Brain microvascular endothelial cell (primary cell): Measurements from ENCODE around the gene HOXB6.
A peak's percentile ranks its signal among the peaks of the same experiment; 100 is the strongest.

ENCODE experiments used
- DNase-seq: peaks from one replicate; pipeline ENCODE4 v3.0.0-alpha.2; 2020
- H3K27ac ChIP-seq: fragments of 250-450 bp; sonication (Bioruptor Pico); 2 replicates; pipeline ENCODE4 v1.5.1; 2020; ENCODE audit warnings: mild to moderate bottlenecking, moderate library complexity
- H3K27me3 ChIP-seq: fragments of 250-450 bp; sonication (Bioruptor Pico); replicated peaks from 2 replicates; pipeline ENCODE4 v1.5.1; 2020; ENCODE audit warnings: mild to moderate bottlenecking
- H3K36me3 ChIP-seq: fragments of 250-450 bp; sonication (Bioruptor Pico); replicated peaks from 2 replicates; pipeline ENCODE4 v1.5.1; 2020; ENCODE audit warnings: mild to moderate bottlenecking
- H3K4me3 ChIP-seq: 2 replicates; pipeline ENCODE4 v1.5.1; 2011; ENCODE audit warnings: low read depth, mild to moderate bottlenecking, control low read depth, low read length, moderate library complexity
- in situ Hi-C: cut with HindIII; loops from 2 replicates; pipeline ENCODE4 v1.10.0; 2017; ENCODE audit warnings: low sequenced_read_pairs, low pct_ligation_motif_present
- TF ChIP-seq, protein P1 (sequence below): IDR thresholded peaks from 2 replicates; pipeline ENCODE4 v1.5.1; 2011; ENCODE audit warnings: low read depth, mild to moderate bottlenecking, moderate library complexity, low read length, control low read depth, inconsistent platforms; ENCODE audit errors: missing control alignments

Gene HOXB6

DNA sequence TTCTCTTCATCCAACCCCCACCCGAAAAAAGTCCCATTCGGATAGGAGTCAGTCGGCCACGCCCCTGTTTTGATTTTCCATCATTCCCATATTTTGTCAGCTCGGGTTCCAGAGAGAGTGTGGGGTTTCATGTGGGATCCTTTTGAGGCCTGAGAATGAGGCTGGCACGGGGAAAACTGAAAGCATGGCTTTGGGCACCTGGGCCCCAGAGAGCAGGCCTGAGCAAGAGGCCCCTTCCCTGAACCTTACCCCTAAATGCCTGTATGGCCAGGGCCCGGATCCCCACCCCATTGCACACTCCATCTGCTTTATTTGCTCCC is 22.1 kb downstream of the HOXB6 start:
- no peak for DNase-seq
- Histone ChIP-seq H3K27ac (no peak overlapping the region), H3K4me3 (no peak overlapping the region), H3K36me3 (no peaks in the 10 kb centered on the region), H3K27me3 (peaks cover 93% of the 10 kb centered on the region)
- TF ChIP-seq, protein P1, sequence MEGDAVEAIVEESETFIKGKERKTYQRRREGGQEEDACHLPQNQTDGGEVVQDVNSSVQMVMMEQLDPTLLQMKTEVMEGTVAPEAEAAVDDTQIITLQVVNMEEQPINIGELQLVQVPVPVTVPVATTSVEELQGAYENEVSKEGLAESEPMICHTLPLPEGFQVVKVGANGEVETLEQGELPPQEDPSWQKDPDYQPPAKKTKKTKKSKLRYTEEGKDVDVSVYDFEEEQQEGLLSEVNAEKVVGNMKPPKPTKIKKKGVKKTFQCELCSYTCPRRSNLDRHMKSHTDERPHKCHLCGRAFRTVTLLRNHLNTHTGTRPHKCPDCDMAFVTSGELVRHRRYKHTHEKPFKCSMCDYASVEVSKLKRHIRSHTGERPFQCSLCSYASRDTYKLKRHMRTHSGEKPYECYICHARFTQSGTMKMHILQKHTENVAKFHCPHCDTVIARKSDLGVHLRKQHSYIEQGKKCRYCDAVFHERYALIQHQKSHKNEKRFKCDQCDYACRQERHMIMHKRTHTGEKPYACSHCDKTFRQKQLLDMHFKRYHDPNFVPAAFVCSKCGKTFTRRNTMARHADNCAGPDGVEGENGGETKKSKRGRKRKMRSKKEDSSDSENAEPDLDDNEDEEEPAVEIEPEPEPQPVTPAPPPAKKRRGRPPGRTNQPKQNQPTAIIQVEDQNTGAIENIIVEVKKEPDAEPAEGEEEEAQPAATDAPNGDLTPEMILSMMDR = no peak
- in situ Hi-C loops = no loop called here

DNA sequence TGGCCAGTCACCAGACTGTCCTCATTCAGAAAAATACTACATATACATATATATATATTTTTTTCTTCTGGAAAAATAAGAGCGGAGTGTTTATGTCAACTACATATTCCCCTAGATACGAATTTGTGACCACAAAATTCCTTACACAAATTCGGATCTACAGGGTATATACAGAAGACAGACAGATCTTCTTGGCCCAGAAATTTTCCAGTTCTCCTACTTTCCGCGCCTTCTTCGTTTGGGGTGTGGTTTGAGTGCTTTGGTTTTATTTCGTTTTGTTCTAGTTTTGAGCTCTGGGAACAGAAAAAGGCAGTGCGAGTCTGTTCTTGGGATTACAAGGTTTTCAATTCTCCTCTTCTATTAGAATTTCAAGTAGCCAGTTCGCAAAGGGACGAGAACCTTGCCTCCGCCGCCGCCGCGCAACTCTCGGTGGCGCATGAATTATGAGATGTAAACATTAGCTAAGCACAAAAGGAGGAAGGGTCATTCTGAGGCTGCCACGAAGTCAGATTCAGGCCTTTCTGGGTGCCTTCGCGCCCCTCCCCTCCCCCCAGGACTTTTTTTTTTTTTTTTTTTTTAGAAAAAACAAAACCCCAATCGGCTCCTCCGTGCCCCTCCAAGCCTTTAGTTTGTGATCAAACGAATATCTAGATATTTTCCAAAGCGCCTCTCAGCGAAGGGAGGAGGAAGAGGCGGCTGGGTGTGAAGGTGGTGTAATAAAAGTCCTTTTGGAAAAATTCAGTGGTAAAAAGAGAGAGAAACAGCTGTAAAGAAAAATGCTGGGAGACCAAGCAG is 24.8 kb downstream of the HOXB6 start:
- in situ Hi-C loops = no loop called here
- Histone ChIP-seq H3K36me3 (no peaks in the 10 kb centered on the region), H3K27me3 (peaks cover 91% of the 10 kb centered on the region), H3K4me3 (peak overlapping the region; percentile 58), H3K27ac (no peak overlapping the region)
- DNase-seq = no peak
- TF ChIP-seq, protein P1 = no peak

DNA sequence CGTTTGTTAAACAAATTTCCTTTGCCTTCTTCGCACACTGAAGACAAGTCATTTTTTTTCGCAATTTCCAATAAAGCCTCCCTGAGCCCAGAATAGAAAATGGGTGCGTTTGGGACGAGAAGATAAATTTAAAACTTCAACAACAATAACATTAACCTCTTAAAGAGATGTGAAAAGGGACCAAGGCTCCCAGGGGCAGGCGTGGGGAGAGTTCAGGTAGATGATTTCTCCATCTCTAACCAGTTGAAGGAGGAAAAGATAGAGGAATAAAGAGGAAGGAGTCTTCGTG is 25.4 kb downstream of the HOXB6 start:
- Histone ChIP-seq H3K36me3 (no peaks in the 10 kb centered on the region), H3K27ac (no peak overlapping the region), H3K27me3 (peaks cover 93% of the 10 kb centered on the region), H3K4me3 (peak overlapping the region; percentile 5)
- in situ Hi-C loops = no loop called here
- no peak for DNase-seq
- TF ChIP-seq, protein P1 = no peak

DNA sequence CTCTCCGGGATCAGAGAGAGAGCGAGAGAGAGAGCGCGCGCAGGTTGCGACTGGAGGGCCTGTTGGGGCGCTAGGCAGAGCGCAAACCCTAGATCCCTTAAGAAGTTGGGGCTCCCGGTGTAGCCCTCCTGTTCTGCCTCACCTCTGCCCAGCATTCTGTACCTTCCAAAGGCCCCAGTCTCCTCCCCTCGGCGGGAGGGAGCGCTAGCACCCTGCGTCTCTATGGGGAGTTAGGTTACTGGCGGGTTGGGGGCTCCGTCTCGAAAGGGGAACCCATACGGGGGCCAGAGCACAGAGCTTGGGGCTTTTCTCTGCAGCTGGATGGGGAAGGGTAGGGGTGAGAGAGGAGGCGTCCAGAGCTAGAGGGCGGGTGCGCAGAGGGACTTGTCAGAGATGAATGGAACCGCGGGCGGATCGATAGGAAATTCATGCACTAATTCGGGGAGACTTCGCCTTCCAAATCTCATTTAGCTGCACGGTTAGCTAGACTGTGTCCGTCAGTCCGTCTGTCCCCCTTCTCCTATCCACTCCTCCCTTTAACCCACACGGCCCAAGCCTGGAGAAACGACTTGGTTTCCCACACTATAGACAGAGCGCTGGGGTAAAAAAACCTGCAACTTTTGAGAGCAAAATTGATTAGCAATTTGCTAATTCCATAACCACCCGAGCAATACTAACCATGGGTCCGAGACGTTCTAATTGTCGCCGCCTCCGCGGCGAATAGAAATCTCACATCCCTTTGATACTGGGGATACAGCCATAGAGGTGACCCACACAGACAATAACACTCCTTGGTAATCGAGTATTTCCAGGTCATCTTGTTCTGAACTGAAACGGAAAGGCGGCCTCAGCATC is 25.9 kb downstream of the HOXB6 start:
- no peaks in the 10 kb centered on the region for H3K36me3 ChIP-seq
- in situ Hi-C loops = no loop called here
- peak overlapping the region; percentile 54 for H3K4me3 ChIP-seq
- H3K27ac ChIP-seq = no peak overlapping the region
- DNase-seq = no peak
- H3K27me3 ChIP-seq = peaks cover 92% of the 10 kb centered on the region
- TF ChIP-seq, protein P1 = no peak

DNA sequence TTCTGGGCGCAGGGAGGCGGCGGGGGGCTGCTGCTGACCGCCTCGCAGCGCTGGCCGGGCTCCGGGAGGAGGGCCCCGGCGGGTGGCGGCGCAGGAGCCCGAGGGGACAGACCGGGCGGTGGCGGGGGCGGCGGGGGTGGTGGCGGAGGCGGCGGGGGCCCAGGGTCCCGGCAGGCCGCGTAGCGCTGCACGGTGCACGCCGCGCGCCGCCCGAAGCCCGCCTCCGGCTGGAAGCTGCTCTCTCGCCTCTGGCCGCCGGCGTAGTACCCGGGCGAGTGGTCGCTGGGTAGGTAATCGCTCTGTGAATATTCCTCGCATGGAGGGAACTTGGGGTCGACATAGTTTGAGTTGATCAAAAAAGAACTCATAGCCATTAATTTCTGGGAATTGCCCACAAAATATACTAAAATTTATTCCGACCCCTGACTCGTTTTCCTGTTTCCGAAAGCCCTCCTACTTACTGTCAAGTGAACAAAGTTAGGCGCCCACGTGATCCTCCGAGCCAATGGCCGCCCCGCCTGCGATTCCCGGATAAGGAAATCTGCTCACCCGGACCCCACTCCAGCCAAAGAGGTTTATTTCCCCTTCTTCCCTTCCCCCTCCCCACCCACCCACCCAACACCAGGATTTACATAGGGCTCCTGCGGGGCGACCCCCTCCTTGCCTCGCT is 26.7 kb downstream of the HOXB6 start, which contains the start of gene HOXB4:
TSS of gene HOXB4 (minus strand) at position 405 of the 670 bp plus-strand sequence. CDS start at position 374, 31 bp downstream.
- TF ChIP-seq, protein P1 = no peak
- Histone ChIP-seq H3K27ac (no peak within 1 kb of the TSS), H3K4me3 (peak within 1 kb of the TSS; percentile 54), H3K36me3 (no peaks in the 10 kb centered on the region), H3K27me3 (peaks cover 92% of the 10 kb centered on the region)
- in situ Hi-C loops = no loop called here
- no peak for DNase-seq
